Left ventricle myocardium superior (tissue), 1 donor: ENCODE data around the gene LPA. TPM values are rescaled to one million over a fixed set of nuclear protein-coding genes. Genes with fewer than 3 reads are reported as not detected.
"Not testable (repeated sequence)": the region's sequence is repeated elsewhere in the genome, so short reads cannot be mapped to it uniquely, and the experiment has no call there.

ENCODE experiments used
- ATAC-seq: fragments of 200-7000 bp; cut with Tn5 transposase; one replicate; pipeline ENCODE4 v1.9.1; 2020; ENCODE audit warnings: mild to moderate bottlenecking, moderate library complexity
- DNase-seq: peaks from one replicate; pipeline ENCODE4 v3.0.0-alpha.2; 2020
- intact Hi-C: fragments of 100-400 bp; cut with micrococcal nuclease; formaldehyde crosslinking; loops from one replicate; pipeline ENCODE4 v1.11.0; 2022
- long read RNA-seq: library from polyadenylated mRNA; unstranded; transcript quantifications from one replicate; pipeline ENCODE4 v2.0.0, GENCODE V29; 2021
- total RNA-seq: library from RNA; stranded (reverse); fragmentation: NEBNext Ultra II Directional; extraction: Animal tissue kit (Norgen Biotek cat#: 25700); gene quantifications from one replicate; pipeline ENCODE4 v1.2.1, GENCODE V29; 2021
- donor health status: DM: no; HTN: yes; CAD: no; lungs with severe emphysema.

LPA gene
- total RNA-seq = not detected
- long read RNA-seq = 0 reads

DNA sequence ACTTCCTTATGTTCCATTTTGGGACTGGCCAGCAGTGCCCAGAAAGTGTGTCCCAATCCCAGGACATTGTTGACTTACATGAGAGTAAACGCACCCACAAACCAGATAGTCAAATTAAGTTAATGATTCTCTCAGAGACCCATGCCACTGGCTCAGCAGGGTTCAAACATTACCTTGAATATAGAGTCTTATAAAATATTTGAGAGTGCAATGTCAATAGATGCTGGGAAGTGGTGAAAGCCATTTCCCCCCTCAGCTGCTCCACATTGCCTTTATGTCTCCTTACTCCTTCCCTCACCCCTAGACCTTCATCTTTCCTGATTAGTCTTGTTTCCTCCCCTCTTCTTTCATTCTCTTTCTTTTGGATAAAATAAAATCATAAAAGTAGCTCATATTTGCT, at the start of gene LPA:
TSS of gene LPA (minus strand) at position 78 of the 400 bp plus-strand sequence. CDS start at position 17, 61 bp downstream.
- ATAC-seq, DNase-seq, intact Hi-C loops: not testable (repeated sequence)

DNA sequence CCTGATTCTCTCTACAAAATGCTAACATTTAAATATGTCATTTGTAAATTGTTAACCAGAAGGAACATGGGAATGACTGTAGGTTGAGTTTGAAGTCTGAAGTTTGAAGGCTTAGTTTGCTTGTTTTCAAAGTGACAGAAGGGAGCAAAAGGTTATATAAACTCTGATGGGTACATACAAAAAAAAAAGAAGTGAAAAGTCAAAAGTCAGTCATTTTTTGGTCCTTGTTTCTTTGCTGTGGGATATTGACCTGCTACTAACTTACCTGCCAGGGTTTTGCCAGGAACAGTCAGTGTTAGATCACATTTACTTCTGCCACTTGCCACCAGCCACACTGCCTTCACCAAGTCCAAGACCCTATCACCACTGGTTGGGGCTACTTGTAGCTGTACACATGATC, 44.9 kb upstream of the LPA start:
- DNase-seq, intact Hi-C loops, ATAC-seq: not testable (repeated sequence)

GRCh38 chr6:160704688-160705087, 40.6 kb upstream of the LPA start:
- intact Hi-C loops, ATAC-seq, DNase-seq: not testable (repeated sequence)

DNA sequence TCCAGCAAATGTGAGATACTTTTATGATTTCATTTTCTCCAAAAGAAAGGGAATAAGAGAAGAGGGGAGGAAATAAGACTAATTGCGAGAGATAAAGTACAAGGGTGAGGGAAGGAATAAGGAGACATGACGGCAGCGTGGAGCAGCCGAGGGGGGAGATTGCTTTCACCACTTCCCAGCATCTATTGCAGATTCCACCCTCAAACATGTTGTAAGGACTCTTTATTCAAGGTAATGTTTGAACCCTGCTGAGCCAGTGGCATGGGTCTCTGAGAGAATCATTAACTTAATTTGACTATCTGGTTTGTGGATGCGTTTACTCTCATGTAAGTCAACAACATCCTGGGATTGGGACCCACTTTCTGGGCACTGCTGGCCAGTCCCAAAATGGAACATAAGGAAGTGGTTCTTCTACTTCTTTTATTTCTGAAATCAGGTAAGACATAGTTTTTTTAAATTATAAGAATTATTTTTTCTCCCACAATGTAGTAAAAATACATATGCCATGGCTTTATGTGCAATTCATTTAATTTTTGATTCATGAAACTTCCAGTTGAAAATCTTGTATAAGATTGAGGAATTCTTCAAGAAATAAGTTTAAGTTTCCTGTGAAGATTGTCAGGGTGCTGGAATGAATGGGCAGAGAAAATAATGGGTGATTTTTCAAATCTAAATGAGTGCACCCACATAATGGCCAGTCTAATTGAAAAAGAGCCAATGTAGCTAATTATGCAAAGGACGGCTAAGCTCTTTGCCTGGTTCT, 38.0 kb upstream of the LPA start, which contains the start of gene PLG:
TSS of gene PLG (plus strand) at position 327 of the 763 bp plus-strand sequence. CDS start at position 388, 61 bp downstream.
- intact Hi-C loops, DNase-seq, ATAC-seq: not testable (repeated sequence)

GRCh38 chr6:160697826-160698225, 33.8 kb upstream of the LPA start:
- ATAC-seq = no peak
- intact Hi-C loops = no loop called here
- DNase-seq = no peak

GRCh38 chr6:160696884-160697283, 32.8 kb upstream of the LPA start:
- ATAC-seq, intact Hi-C loops, DNase-seq: not testable (repeated sequence)

- ATAC-seq, DNase-seq, intact Hi-C loops: not testable (repeated sequence)
These were observed 31.5 kb upstream of the LPA start for GRCh38 chr6:160695622-160696021.

GRCh38 chr6:160695025-160695424, 30.9 kb upstream of the LPA start:
- intact Hi-C loops, DNase-seq, ATAC-seq: not testable (repeated sequence)

DNA sequence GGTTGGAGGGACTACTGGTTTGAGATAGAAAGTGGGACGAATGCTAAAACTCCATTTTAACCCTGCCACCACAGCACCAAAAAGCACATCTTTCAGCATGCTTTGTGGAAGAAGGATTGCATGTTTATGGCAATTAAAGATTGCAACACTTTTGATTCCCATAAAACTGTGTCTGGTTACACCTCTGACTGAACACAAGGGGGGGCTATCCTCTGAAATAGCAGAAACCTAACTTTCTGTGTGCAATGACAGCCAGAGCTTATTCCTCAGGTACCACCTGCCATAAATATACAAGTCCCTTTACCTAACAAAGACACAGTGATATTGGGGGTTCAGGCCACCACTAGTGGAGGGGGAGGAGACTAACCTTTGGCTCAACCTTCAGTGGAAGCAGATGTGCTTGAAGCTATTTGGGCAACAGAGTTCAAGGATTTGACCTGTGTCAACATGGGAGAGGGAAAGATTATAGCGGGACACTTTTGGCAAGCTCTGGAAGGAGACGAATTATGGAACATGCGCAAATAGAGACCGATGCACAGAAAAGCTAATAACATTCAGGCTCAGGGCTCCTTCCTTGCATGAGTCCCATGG, 28.4 kb upstream of the LPA start:
- no peak for DNase-seq
- no peak for ATAC-seq
- intact Hi-C loops = no loop called here

DNA sequence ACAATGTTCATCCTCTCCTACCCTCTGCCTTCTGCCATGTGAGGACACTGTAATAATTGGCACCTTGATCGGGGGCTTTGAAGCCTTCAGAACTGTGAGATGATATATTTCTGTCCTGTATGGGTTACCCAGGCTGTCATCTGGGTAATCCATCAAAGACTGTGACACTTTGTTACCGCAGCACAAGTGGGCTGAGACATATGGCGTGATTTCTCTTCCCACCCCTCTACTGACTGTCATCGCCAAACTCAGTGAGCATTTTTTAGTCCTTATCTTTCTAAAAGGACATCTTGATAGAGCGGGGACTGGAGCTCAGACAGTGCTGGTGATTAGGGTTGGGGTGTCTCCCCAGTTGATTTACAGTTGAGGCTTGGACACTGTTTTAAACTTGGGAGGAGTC, 27.5 kb upstream of the LPA start:
- no peak for ATAC-seq
- no peak for DNase-seq
- intact Hi-C loops = no loop called here

- ATAC-seq (no peak), DNase-seq (no peak)
- intact Hi-C loops = no loop called here
These were observed 26.4 kb upstream of the LPA start for GRCh38 chr6:160690458-160690857.

DNA sequence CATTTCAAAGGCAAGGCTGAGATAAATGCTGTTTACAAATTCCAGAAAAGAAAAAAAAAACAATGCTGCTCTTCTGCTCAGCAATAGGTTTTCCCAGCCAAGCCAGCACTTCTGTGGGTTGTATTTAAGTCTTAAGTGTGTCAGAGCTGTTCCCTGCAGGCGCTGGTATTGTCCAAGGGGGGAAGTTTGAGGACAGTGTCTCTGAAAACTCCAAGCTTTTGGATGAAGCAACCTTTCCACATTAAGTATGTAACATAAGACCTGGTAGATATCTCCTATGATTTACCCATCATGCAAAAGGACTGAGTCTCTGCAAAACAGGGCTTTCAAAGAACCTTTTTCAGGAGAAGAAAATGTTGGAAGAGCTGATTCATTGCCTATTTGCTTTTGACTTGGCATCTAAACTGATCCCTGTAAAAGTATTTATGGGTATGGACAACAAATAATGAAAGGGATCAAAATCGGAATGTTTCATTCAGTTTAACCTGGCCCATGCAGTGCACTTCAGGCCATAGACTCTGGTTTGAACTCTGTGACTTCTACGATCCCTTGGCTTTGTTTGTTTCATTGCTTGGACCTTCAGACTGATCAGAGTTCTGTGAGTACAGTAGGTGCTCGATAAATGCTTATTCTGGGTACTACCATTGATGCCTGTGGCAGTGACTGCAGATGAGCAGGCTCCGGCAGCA, 21.8 kb upstream of the LPA start:
- DNase-seq = no peak
- ATAC-seq = no peak
- intact Hi-C loops = no loop called here

- ATAC-seq, intact Hi-C loops: not testable (repeated sequence)
These were observed 21.2 kb upstream of the LPA start for GRCh38 chr6:160685101-160685761.

DNA sequence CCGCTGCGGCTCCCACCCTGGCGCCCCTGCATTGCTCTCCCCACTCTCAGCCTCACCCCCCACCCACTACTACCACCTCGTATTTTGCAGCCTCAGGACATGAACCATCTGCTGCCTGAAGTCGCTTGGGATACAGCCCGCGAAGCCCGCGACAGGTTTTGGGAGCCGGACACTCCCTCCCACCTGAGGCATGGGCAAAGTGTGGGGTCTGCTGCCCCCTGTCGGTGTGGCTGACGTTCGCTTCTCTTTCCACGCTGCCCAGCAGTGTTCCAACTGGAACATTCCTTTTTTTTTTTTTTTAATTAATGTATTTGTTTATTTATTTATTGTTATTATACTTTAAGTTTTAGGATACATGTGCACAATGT, 15.3 kb upstream of the LPA start:
- ATAC-seq (no peak), DNase-seq (no peak)
- intact Hi-C loops = no loop called here

More at GRCh38 chr6:160685101-160685761, 21.2 kb upstream of the LPA start:
- not testable (repeated sequence) for DNase-seq

DNA sequence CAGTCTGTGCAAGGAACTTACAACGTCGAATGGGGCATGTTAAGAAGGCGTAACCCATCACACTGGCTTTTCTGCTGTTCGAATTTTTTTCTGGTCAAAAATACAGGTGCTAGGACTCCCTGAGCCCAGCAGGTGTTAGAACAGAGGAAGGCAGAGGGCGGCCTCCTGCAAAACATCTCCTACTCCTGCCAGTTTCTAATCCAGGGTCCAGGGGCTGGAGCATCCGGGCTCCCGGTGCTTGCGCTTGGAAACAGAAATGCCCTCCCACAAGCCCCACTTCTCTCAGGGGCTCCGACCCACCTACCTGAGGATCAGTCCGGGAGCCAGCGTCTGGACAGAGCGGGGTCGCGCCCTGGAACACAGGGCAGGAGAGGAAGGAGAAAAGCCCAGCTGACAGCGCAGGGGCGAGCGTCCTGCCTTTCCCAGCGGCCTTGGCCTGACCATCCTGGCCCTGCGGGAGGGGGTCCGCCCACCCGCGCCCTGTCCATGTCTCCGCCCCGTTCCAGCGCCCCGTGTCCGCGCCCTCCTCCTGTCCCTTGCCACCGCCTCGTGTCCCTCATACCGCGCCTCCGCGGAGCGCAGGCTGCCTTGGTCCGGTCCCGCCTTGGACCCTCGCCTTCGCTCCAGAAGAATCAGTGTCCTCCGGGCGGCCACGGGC, 14.8 kb upstream of the LPA start:
- ATAC-seq = no peak
- DNase-seq = no peak
- intact Hi-C loops = no loop called here

DNA sequence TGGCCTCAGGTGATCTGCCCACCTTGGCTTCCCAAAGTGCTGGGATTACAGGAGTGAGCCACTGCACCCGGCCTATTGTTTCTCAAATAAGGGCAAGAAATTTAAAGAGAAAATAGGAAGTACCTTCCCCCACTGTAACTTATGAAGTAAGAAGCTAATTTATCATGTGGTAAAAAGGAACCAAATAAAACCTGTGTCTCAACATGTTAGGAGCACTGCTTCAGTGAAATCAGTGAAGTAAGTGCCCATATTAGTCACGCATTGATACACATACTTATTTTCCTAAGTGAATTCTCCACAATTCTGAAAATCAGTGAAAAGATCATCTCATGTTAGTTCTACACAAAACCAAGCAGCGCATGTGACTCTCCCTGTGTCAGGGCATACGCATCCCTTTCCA, 14.2 kb upstream of the LPA start:
- no peak for ATAC-seq
- intact Hi-C loops = no loop called here

DNA sequence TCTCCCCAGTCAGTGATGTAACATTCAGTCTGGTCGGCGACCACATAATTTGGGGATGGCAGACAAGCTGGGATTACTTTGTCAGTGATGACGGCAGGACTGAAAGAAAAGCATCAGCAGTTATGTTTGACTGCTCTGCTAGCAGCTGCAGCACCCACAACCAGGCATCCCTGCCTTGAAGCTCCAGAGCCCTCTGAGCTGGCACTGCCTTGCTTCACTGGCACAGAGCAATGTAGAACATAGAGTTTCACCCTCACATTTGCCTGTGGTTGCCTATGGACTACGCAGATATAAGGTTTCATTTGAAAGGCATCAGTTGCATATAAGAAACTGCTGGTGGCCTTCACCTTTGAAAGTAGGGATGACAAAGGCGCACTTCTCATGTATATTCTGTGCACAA, 12.3 kb upstream of the LPA start:
- intact Hi-C loops, ATAC-seq, DNase-seq: not testable (repeated sequence)

More for the DNA sequence above, 14.2 kb upstream of the LPA start:
- no peak for DNase-seq

DNA sequence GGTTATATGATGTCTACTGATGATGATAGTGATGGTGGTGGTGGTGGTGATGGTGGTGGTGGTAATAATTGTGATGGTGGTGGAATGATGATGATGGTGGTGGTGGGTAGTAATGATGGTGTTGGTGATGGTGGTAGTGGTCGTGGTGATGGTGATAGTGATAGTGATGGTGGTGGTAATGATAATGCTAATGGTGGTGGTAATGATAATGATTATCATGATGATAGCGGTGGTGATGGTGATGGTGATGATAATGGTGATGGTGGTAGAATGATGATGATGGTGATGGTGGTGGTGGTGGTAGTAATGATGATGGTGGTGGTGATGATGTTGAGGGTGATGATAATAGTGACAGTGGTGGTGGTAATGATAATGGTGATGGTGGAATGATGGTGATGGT, 4.5 kb upstream of the LPA start:
- DNase-seq (no peak), ATAC-seq (no peak)
- intact Hi-C loops = no loop called here
